ENCODE measurements around the gene NBEAL2. TPM values are rescaled to one million over a fixed set of nuclear protein-coding genes. Genes with fewer than 3 reads are reported as not detected.

The NBEAL2 gene
- total and polyA plus RNA-seq, 2 of the 8 experiments (the other 6 are each of a cell fraction or from before 2014, with no cell fraction given) = 27.3 to 46.9 TPM

GRCh38 chr3:46939578-46940445, 39.7 kb upstream of the NBEAL2 start (continued):
- TF ChIP-seq CHD7 (IDR thresholded peaks at IDR 0.05; ENCODE audit: insufficient replicate concordance, low read length) = no peak
- no peak for TF ChIP-seq HDAC6 (IDR thresholded peaks at IDR 0.05; ENCODE audit: low read depth, low read length)
- no peak for TF ChIP-seq TBP (IDR thresholded peaks at IDR 0.05; ENCODE audit: low read depth, low read length)
- TF ChIP-seq BRCA1 (IDR thresholded peaks at IDR 0.05; ENCODE audit: low read depth, low read length) = no peak
- TF ChIP-seq CREB1 (IDR thresholded peaks at IDR 0.05) = no peak
- no peak for TF ChIP-seq SIX5 (IDR thresholded peaks at IDR 0.05; ENCODE audit: low read depth, low read length)
- no peak for TF ChIP-seq RXRA (IDR thresholded peaks at IDR 0.05; ENCODE audit: insufficient read depth, low read depth, low read length)
- TF ChIP-seq CHD2 (IDR thresholded peaks at IDR 0.05; ENCODE audit: low read length) = no peak
- TF ChIP-seq ATF2 (IDR thresholded peaks at IDR 0.05; ENCODE audit: low read length) = no peak
